GM18498 (cell line): ENCODE results near the gene TRPM2.

Experiments used
- ATAC-seq: cut with Tn5 transposase; IDR thresholded peaks from one replicate; pipeline ENCODE4 v1.9.1; 2021; ENCODE audit warnings: mild to moderate bottlenecking, moderate library complexity; ENCODE audit not compliant: unreplicated experiment

The TRPM2 gene

GRCh38 chr21:44438531-44439210 is 85.2 kb downstream of the TRPM2 start:
- ATAC-seq, result no peak

DNA sequence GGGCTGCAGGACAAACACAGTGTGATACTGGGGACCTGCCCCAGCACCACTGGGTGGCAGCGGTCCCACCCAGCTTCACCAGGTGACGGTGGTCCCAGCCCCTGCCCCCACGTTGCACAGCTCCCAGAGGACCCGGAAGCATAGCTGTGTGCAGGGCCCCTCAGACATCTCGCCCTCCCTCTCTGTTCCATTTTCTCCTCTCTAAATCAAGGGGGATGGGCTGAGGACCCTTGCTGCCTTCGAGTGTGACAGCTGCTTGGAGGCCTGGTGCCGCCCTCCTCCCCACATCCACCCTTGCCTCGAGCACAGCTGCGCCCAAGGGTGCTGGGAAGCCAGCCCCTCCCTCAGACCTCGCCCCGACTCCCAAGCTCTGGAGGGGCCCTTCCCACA is 85.8 kb downstream of the TRPM2 start:
- ATAC-seq, result no peak

GRCh38 chr21:44440241-44441040 is 87.0 kb downstream of the TRPM2 start:
- ATAC-seq, result no peak

- no peak for ATAC-seq
Measured at GRCh38 chr21:44441041-44441400, 87.6 kb downstream of the TRPM2 start.

GRCh38 chr21:44441581-44442265 is 88.3 kb downstream of the TRPM2 start:
- ATAC-seq, result no peak

GRCh38 chr21:44442266-44443125 is 89.1 kb downstream of the TRPM2 start:
- ATAC-seq, result no peak

GRCh38 chr21:44443291-44443890 is 90.0 kb downstream of the TRPM2 start:
- ATAC-seq, result no peak

DNA sequence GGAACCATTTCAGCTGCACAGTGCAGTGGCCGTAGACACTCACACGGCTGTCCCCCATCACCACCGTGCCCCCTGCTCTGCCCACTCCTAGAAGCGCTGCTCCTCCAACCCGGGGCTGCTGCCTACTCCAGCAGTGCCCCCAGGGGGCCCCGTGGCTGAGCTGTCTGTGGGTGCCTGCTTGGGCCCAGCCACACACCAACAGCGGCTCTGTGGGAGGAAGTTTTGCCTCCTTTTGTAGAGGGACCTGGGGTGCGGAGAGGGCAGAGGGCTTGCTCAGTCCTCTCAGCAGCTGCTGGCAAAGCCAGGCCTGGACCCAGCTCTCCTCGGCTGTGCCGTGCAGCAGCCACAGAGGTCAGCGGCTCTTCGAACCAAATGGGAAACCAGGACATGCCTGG is 90.5 kb downstream of the TRPM2 start:
- no peak for ATAC-seq

GRCh38 chr21:44444286-44444931 is 91.0 kb downstream of the TRPM2 start:
- ATAC-seq, result no peak

- no peak for ATAC-seq
Measured at GRCh38 chr21:44445145-44445812, 91.9 kb downstream of the TRPM2 start.

DNA sequence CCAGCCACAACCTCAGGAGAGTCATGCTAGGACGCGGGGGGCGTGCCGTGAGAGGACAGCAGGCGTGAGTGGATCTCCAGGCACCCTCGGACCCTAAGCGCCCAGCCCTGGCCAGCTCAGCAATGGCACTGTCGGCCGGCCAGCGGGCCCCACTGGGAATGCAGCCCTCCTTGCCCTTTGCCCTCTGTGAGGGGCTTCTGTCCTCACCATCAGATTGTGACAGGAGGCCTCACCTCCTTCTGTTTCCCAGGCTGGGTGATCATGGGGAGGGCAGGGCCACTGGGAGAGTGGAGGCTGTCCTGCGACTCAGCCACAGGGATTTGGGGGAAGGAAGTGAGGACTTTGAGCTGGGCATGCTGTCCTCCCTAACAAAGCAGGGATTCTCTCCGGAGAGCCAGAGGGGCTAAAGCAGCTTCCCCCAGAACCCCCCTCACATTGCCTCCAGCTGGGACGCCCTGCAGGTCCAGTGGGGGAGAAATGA is 95.3 kb downstream of the TRPM2 start:
- ATAC-seq, result no peak

DNA sequence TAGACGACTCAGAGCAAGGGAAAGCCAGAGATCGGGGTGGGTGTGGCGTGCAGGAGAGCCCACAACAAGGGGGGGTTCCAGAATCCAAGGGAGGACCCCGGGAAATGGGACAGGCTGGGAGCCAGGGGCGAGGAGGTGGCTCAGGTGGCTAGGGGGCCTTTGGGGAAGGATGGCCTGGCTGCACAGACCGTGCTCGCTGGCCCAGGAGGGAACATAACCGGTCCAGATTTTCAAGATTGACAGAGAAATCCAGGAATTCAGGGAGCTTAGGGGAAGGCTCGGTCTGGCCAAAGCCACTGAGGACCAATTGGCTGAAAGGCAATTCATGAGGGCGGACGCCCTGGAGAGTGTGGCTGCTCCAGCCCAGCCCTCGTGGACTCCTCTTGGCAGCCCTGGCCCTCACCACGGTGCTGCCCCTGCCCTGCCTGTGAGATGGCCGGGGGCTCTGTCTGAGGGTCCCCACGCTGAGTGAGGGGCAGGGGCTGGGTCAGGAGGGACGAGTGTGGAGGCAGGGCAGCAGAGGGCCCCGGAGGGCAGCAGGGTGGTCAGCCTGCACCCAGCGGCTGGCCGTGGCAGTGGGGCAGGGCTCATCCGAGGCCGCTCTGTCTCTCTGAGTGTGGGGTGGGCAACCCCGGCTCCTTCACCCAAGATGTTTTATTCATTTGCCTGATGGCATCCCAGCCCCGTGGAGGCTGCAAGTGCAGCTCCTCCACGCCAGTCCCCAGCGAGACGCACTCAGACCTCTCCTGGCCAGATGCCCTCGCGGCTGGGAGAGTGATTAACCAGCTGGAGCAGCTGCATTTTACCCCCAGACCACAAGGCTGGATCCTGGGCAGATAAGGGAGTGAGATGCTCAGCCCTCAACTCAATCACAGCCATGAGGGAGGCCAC is 96.3 kb downstream of the TRPM2 start:
- ATAC-seq, result no peak

- ATAC-seq, result no peak
Measured at GRCh38 chr21:44450402-44450801, 97.0 kb downstream of the TRPM2 start.

- ATAC-seq, result no peak
Measured at GRCh38 chr21:44450999-44451398, 97.6 kb downstream of the TRPM2 start.

DNA sequence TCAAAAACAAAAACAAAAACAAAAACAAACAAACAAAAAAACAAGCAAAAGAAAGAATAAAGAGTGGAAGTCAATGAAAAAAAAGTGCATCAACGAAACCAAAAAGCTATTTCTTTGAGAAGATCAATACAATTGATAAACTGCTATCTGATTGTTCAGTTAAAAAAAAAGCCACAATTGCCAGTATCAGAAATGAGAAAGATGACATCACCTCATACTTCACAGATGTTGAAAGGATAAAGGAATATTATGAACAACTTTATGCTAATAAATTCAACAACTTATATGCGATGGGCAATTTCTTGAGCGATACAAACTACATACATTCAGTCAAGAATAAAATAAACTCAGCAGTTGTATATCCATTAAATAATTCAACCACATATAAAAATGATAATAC is 99.7 kb downstream of the TRPM2 start:
- ATAC-seq, result no peak

DNA sequence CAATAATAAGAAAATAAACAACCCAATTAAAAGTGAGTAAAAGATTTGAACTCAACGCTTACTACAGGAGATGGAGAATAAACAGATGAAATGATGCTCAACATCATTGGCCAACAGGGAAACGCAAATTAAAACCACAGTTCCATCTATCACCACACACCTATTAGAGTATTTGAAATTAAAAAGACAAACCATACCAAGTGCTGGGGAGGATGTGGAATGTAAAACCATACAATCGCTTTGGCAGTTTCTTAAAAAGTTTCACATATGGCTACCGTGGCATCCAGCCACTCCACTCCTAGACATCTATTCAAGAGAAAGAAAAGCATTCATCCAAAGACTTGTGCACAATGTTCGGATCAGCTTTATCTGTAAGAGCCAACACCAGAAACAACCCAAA is 100.6 kb downstream of the TRPM2 start:
- ATAC-seq, result no peak

- ATAC-seq, result peak; percentile 60
Measured at GRCh38 chr21:44454747-44455523, 101.5 kb downstream of the TRPM2 start, which contains the start of gene LRRC3. Gene LRRC3 (plus strand): TSS chr21:44455510. CDS start chr21:44456645, 1,135 bp downstream.
